Fibroblast of lung (primary cell): ENCODE results near the gene RHBG.

Source experiments
- EZH2 ChIP-seq: IDR thresholded peaks from 2 replicates; pipeline ENCODE4 v1.5.1; 2012; ENCODE audit warnings: low read length, control low read depth, mild to moderate bottlenecking; ENCODE audit errors: missing control alignments
- TF ChIP-seq, protein P1 (sequence below), 2 donors: IDR thresholded peaks in 1 of 2; conservative IDR thresholded peaks in 1 of 2; 1 replicate in 1 of 2; 2 replicates in 1 of 2; pipeline ENCODE4 v1.5.1; 2011 to 2012; ENCODE audit warnings: low read length in 2 of 2, control low read depth in 1 of 2, inconsistent platforms in 1 of 2, low read depth in 1 of 2, mild to moderate bottlenecking in 1 of 2

DNA sequence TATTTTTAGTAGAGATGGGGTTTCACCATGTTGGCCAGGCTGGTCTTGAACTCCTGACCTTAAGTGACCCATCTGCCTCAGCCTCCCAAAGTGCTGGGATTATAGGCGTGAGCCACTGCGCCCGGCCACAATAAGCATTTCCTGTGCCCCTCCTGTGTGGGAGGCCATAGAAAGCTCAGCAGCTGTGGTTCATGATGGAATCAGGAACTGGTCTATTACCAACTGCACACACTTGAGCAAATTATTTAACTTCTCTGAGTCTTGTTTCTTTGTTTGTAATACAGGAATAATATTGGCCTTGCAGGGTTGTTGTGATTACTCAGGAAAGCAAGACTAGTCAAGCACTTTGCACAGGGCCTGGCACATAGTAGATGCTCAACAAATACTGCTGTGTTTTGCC, 15.0 kb downstream of the RHBG start:
- TF ChIP-seq, protein P1, sequence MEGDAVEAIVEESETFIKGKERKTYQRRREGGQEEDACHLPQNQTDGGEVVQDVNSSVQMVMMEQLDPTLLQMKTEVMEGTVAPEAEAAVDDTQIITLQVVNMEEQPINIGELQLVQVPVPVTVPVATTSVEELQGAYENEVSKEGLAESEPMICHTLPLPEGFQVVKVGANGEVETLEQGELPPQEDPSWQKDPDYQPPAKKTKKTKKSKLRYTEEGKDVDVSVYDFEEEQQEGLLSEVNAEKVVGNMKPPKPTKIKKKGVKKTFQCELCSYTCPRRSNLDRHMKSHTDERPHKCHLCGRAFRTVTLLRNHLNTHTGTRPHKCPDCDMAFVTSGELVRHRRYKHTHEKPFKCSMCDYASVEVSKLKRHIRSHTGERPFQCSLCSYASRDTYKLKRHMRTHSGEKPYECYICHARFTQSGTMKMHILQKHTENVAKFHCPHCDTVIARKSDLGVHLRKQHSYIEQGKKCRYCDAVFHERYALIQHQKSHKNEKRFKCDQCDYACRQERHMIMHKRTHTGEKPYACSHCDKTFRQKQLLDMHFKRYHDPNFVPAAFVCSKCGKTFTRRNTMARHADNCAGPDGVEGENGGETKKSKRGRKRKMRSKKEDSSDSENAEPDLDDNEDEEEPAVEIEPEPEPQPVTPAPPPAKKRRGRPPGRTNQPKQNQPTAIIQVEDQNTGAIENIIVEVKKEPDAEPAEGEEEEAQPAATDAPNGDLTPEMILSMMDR (conservative IDR thresholded peaks at IDR 0.05 in 1 of 2, IDR thresholded peaks at IDR 0.05 in 1 of 2; ENCODE audit: low read depth in 1 of 2, low read length in 2 of 2), result no peak
- no peak for TF ChIP-seq EZH2
